ENCODE results near the gene PRL.

The PRL gene

DNA sequence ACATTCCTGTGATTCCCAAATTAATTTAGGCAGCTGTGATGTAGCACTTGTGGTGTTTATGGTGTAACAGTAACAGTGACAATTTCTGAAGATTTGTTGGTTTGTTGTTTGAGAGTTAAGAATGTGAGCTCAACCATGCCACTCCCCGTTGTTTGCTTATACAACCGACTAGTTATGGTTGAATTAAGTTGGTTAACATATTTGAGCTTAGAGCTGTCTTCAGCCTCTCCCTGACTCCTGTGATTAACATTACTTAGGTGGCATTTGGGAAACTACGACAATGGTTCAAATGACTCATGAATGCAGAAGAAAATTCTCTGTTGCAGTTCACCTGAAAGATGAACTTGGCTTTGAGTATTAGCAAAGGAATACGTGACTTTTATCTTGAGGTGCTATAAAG is 35.9 kb upstream of the PRL start:
- Histone ChIP-seq H2BK12ac (ENCODE audit: low read length) (no peak overlapping the region), H2AK5ac (ENCODE audit: low read length) (no peak overlapping the region), H3K27ac (ENCODE audit: low read depth, low read length) (no peak overlapping the region), H4K8ac (ENCODE audit: low read depth, low read length) (no peak overlapping the region), H3K79me2 (ENCODE audit: control insufficient read depth, insufficient read depth, low read length, poor library complexity) (no peaks in the 10 kb centered on the region), H4K91ac (ENCODE audit: low read depth, low read length) (no peak overlapping the region), H3K4me2 (ENCODE audit: low read length) (no peak overlapping the region), H3K79me1 (ENCODE audit: low read length) (peaks cover 2% of the 10 kb centered on the region), H3K18ac (ENCODE audit: low read length) (no peak overlapping the region), H3K9ac (ENCODE audit: low read length) (no peak overlapping the region), H3K27me3 (ENCODE audit: insufficient read depth, low read length) (no peaks in the 10 kb centered on the region), H3K4ac (ENCODE audit: low read depth, low read length) (no peak overlapping the region), H3K36me3 (ENCODE audit: control insufficient read depth in 1 of 2, insufficient read depth in 2 of 2, low read length in 2 of 2) (peaks cover 0 to 3% of the 10 kb centered on the region in 2 experiments), H3K14ac (ENCODE audit: low read length) (no peak overlapping the region), H3K4me1 (ENCODE audit: control insufficient read depth in 1 of 2, insufficient read depth in 2 of 2, low read length in 2 of 2) (no peaks in the 10 kb centered on the region), H3K23ac (ENCODE audit: low read length) (no peak overlapping the region), H2AFZ (ENCODE audit: insufficient read depth, low read length, poor library complexity) (no peak overlapping the region), H3K4me3 (ENCODE audit: low read depth, low read length) (no peak overlapping the region), H2BK120ac (ENCODE audit: insufficient read depth, low read length, poor library complexity) (no peak overlapping the region), H2BK5ac (ENCODE audit: low read depth, low read length, poor library complexity) (no peak overlapping the region), H4K12ac (ENCODE audit: low read depth, low read length) (no peak overlapping the region), H3K9me3 (ENCODE audit: insufficient read depth, low read depth, low read length) (peaks cover 2% of the 10 kb centered on the region)
- DNase-seq = no peak
- WGBS (ENCODE audit: extremely low coverage, insufficient coverage, insufficient read length) = no CpG with 5 or more reads among the region's 4 CpGs

GRCh38 chr6:22332216-22332615 is 35.4 kb upstream of the PRL start:
- no peak overlapping the region for H2BK120ac ChIP-seq (ENCODE audit: insufficient read depth, low read length, poor library complexity)
- H3K79me2 ChIP-seq (ENCODE audit: control insufficient read depth, insufficient read depth, low read length, poor library complexity) = no peaks in the 10 kb centered on the region
- no peak overlapping the region for H4K8ac ChIP-seq (ENCODE audit: low read depth, low read length)
- H3K4me3 ChIP-seq (ENCODE audit: low read depth, low read length) = no peak overlapping the region
- WGBS (ENCODE audit: extremely low coverage, insufficient coverage, insufficient read length) = no CpG with 5 or more reads among the region's 2 CpGs
- H3K79me1 ChIP-seq (ENCODE audit: low read length) = peaks cover 4% of the 10 kb centered on the region
- peaks cover 2% of the 10 kb centered on the region for H3K9me3 ChIP-seq (ENCODE audit: insufficient read depth, low read depth, low read length)
- no peak overlapping the region for H4K91ac ChIP-seq (ENCODE audit: low read depth, low read length)
- H3K23ac ChIP-seq (ENCODE audit: low read length) = no peak overlapping the region
- H3K18ac ChIP-seq (ENCODE audit: low read length) = no peak overlapping the region
- H3K4ac ChIP-seq (ENCODE audit: low read depth, low read length) = no peak overlapping the region
- H3K9ac ChIP-seq (ENCODE audit: low read length) = no peak overlapping the region
- H3K4me2 ChIP-seq (ENCODE audit: low read length) = no peak overlapping the region
- H2AFZ ChIP-seq (ENCODE audit: insufficient read depth, low read length, poor library complexity) = no peak overlapping the region
- H3K27me3 ChIP-seq (ENCODE audit: insufficient read depth, low read length) = no peaks in the 10 kb centered on the region
- DNase-seq = no peak
- H2BK12ac ChIP-seq (ENCODE audit: low read length) = no peak overlapping the region
- H2BK5ac ChIP-seq (ENCODE audit: low read depth, low read length, poor library complexity) = no peak overlapping the region
- H3K4me1 ChIP-seq (ENCODE audit: control insufficient read depth in 1 of 2, insufficient read depth in 2 of 2, low read length in 2 of 2) = no peaks in the 10 kb centered on the region
- H3K27ac ChIP-seq (ENCODE audit: low read depth, low read length) = no peak overlapping the region
- no peak overlapping the region for H4K12ac ChIP-seq (ENCODE audit: low read depth, low read length)
- peaks cover 0 to 3% of the 10 kb centered on the region in 2 experiments for H3K36me3 ChIP-seq (ENCODE audit: control insufficient read depth in 1 of 2, insufficient read depth in 2 of 2, low read length in 2 of 2)
- no peak overlapping the region for H2AK5ac ChIP-seq (ENCODE audit: low read length)
- H3K14ac ChIP-seq (ENCODE audit: low read length) = no peak overlapping the region

GRCh38 chr6:22330941-22331340 is 34.1 kb upstream of the PRL start:
- Histone ChIP-seq H3K23ac (ENCODE audit: low read length) (no peak overlapping the region), H3K4me2 (ENCODE audit: low read length) (no peak overlapping the region), H2BK12ac (ENCODE audit: low read length) (peak overlapping the region; percentile 40), H3K4me1 (ENCODE audit: control insufficient read depth in 1 of 2, insufficient read depth in 2 of 2, low read length in 2 of 2) (no peaks in the 10 kb centered on the region), H3K79me2 (ENCODE audit: control insufficient read depth, insufficient read depth, low read length, poor library complexity) (no peaks in the 10 kb centered on the region), H4K91ac (ENCODE audit: low read depth, low read length) (no peak overlapping the region), H2AFZ (ENCODE audit: insufficient read depth, low read length, poor library complexity) (no peak overlapping the region), H3K4ac (ENCODE audit: low read depth, low read length) (no peak overlapping the region), H3K27me3 (ENCODE audit: insufficient read depth, low read length) (no peaks in the 10 kb centered on the region), H3K79me1 (ENCODE audit: low read length) (peaks cover 4% of the 10 kb centered on the region), H3K27ac (ENCODE audit: low read depth, low read length) (no peak overlapping the region), H3K36me3 (ENCODE audit: control insufficient read depth in 1 of 2, insufficient read depth in 2 of 2, low read length in 2 of 2) (peaks cover 0 to 3% of the 10 kb centered on the region in 2 experiments), H3K14ac (ENCODE audit: low read length) (no peak overlapping the region), H4K8ac (ENCODE audit: low read depth, low read length) (no peak overlapping the region), H2BK120ac (ENCODE audit: insufficient read depth, low read length, poor library complexity) (no peak overlapping the region), H2BK5ac (ENCODE audit: low read depth, low read length, poor library complexity) (no peak overlapping the region), H3K9me3 (ENCODE audit: insufficient read depth, low read depth, low read length) (peaks cover 2% of the 10 kb centered on the region), H2AK5ac (ENCODE audit: low read length) (no peak overlapping the region), H4K12ac (ENCODE audit: low read depth, low read length) (no peak overlapping the region), H3K18ac (ENCODE audit: low read length) (no peak overlapping the region), H3K4me3 (ENCODE audit: low read depth, low read length) (no peak overlapping the region), H3K9ac (ENCODE audit: low read length) (no peak overlapping the region)
- WGBS (ENCODE audit: extremely low coverage, insufficient coverage, insufficient read length) = no CpG with 5 or more reads among the region's 4 CpGs
- DNase-seq = no peak

GRCh38 chr6:22328474-22328873 is 31.6 kb upstream of the PRL start:
- Histone ChIP-seq H2AFZ (ENCODE audit: insufficient read depth, low read length, poor library complexity) (no peak overlapping the region), H3K27ac (ENCODE audit: low read depth, low read length) (no peak overlapping the region), H3K36me3 (ENCODE audit: control insufficient read depth in 1 of 2, insufficient read depth in 2 of 2, low read length in 2 of 2) (peaks cover 0 to 3% of the 10 kb centered on the region in 2 experiments), H4K12ac (ENCODE audit: low read depth, low read length) (no peak overlapping the region), H3K4me2 (ENCODE audit: low read length) (no peak overlapping the region), H3K18ac (ENCODE audit: low read length) (peak overlapping the region; percentile 21), H2BK5ac (ENCODE audit: low read depth, low read length, poor library complexity) (no peak overlapping the region), H3K27me3 (ENCODE audit: insufficient read depth, low read length) (no peaks in the 10 kb centered on the region), H3K4me1 (ENCODE audit: control insufficient read depth in 1 of 2, insufficient read depth in 2 of 2, low read length in 2 of 2) (no peaks in the 10 kb centered on the region), H3K4ac (ENCODE audit: low read depth, low read length) (no peak overlapping the region), H3K79me2 (ENCODE audit: control insufficient read depth, insufficient read depth, low read length, poor library complexity) (no peaks in the 10 kb centered on the region), H3K9me3 (ENCODE audit: insufficient read depth, low read depth, low read length) (peaks cover 2% of the 10 kb centered on the region), H2AK5ac (ENCODE audit: low read length) (peak overlapping the region; percentile 18), H2BK120ac (ENCODE audit: insufficient read depth, low read length, poor library complexity) (peak overlapping the region; percentile 20), H3K23ac (ENCODE audit: low read length) (no peak overlapping the region), H4K91ac (ENCODE audit: low read depth, low read length) (peak overlapping the region; percentile 4), H3K4me3 (ENCODE audit: low read depth, low read length) (no peak overlapping the region), H3K79me1 (ENCODE audit: low read length) (peaks cover 7% of the 10 kb centered on the region), H3K9ac (ENCODE audit: low read length) (no peak overlapping the region), H3K14ac (ENCODE audit: low read length) (no peak overlapping the region), H2BK12ac (ENCODE audit: low read length) (no peak overlapping the region), H4K8ac (ENCODE audit: low read depth, low read length) (no peak overlapping the region)
- no CpG with 5 or more reads among the region's 5 CpGs for WGBS (ENCODE audit: extremely low coverage, insufficient coverage, insufficient read length)
- no peak for DNase-seq
